SU-DHL-6 (cell line): ENCODE data around the gene BLTP2.

Source experiments
- CTCF ChIP-seq: fragments of 200-600 bp; sonication (generic); IDR thresholded peaks from one replicate; pipeline ENCODE4 v1.5.1; 2017; ENCODE audit warnings: antibody characterized with exemption, mild to moderate bottlenecking, low read length, moderate library complexity; ENCODE audit not compliant: insufficient read depth, poor library complexity, severe bottlenecking
- EZH2phosphoT487 ChIP-seq: fragments of 200-600 bp; sonication (generic), shearing (Covaris generic); conservative IDR thresholded peaks from 2 replicates; pipeline ENCODE4 v1.6.1; 2018; ENCODE audit warnings: mild to moderate bottlenecking, antibody characterized with exemption, low read length, moderate library complexity, mixed read lengths

DNA sequence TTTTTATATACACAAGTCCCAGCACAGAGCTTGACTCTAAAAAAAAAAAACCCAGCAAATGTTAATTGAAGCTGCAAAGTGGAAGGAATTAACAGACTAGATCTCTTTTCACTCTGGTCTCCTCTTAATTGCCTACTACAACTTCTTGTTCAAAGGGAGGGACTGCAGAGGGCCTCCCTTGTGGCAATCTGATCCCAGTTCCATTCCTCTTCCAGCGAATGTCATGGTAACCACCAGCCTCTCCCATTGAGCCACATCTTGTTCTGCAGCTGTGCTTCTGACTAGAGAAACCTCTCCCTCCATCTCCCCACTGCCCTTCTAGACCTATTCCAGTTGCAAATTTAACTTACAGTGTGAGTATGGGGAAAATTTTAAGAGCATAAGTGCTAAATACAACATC lies 22.9 kb upstream of the BLTP2 start:
- TF ChIP-seq CTCF = no peak
- no peak for TF ChIP-seq EZH2phosphoT487
